ENCODE data around the gene CDC42BPG.
"Not testable (repeated sequence)": the region's sequence is repeated elsewhere in the genome, so short reads cannot be mapped to it uniquely, and the experiment has no call there.

Gene CDC42BPG

GRCh38 chr11:64848826-64849597 is 4.6 kb upstream of the CDC42BPG start:
- FAIRE-seq: no peak

GRCh38 chr11:64848214-64848825 is 3.9 kb upstream of the CDC42BPG start:
- FAIRE-seq: no peak

- FAIRE-seq: no peak
Measured at GRCh38 chr11:64846998-64847666, 2.7 kb upstream of the CDC42BPG start.

- not testable (repeated sequence) for FAIRE-seq
Measured at GRCh38 chr11:64845776-64846129, 1.3 kb upstream of the CDC42BPG start.

- FAIRE-seq: no peak
Measured at GRCh38 chr11:64845129-64845775, 799 bp upstream of the CDC42BPG start.

- FAIRE-seq: no peak
Measured at GRCh38 chr11:64843686-64844329, 645 bp downstream of the CDC42BPG start.

- FAIRE-seq: no peak
Measured at GRCh38 chr11:64842851-64843685, 1.4 kb downstream of the CDC42BPG start.

- no peak for FAIRE-seq
Measured at GRCh38 chr11:64842366-64842759, 2.1 kb downstream of the CDC42BPG start.

GRCh38 chr11:64841592-64842365 is 2.7 kb downstream of the CDC42BPG start:
- no peak for FAIRE-seq

GRCh38 chr11:64839887-64840782 is 4.3 kb downstream of the CDC42BPG start:
- FAIRE-seq: no peak

- FAIRE-seq: no peak
Measured at GRCh38 chr11:64839335-64839734, 5.1 kb downstream of the CDC42BPG start.

GRCh38 chr11:64838600-64839334 is 5.7 kb downstream of the CDC42BPG start:
- no peak for FAIRE-seq

GRCh38 chr11:64837887-64838351 is 6.5 kb downstream of the CDC42BPG start:
- FAIRE-seq: no peak

GRCh38 chr11:64836448-64837072 is 7.9 kb downstream of the CDC42BPG start:
- FAIRE-seq: no peak

- no peak for FAIRE-seq
Measured at GRCh38 chr11:64835616-64836447, 8.6 kb downstream of the CDC42BPG start.

- FAIRE-seq: no peak
Measured at GRCh38 chr11:64834723-64835615, 9.5 kb downstream of the CDC42BPG start.
